Measurements from ENCODE around the gene EIF2S2. TPM values are rescaled to one million over a fixed set of nuclear protein-coding genes. Genes with fewer than 3 reads are reported as not detected.

Gene EIF2S2
- total RNA-seq, 1 experiment from 2014 or later: 130 TPM

GRCh38 chr20:34088305-34089174 is 23.5 kb downstream of the EIF2S2 start:
- no TSS peak for BruUV-seq (replicated peaks)
- intact Hi-C loops (cut with micrococcal nuclease; ENCODE audit: unreplicated experiment): no loop called here

GRCh38 chr20:34085544-34086040 is 26.5 kb downstream of the EIF2S2 start:
- H3K9me3 ChIP-seq (ENCODE audit: low read depth, low read length, poor library complexity, severe bottlenecking): no peaks in the 10 kb centered on the region
- H3K4me3 ChIP-seq (ENCODE audit: low read depth, low read length, poor library complexity, severe bottlenecking): no peak overlapping the region
- TF ChIP-seq EZH2 (IDR thresholded peaks at IDR 0.05; ENCODE audit: borderline replicate concordance, low read depth, low read length, poor library complexity, severe bottlenecking): no peak
- no peak for TF ChIP-seq CTCF (conservative IDR thresholded peaks at IDR 0.05; ENCODE audit: low read depth, low read length)
- no peaks in the 10 kb centered on the region for H3K27me3 ChIP-seq (replicated peaks; ENCODE audit: insufficient read depth, low read depth, low read length, poor library complexity)
- CTCF ChIA-PET: no interaction called here
- peaks cover 55% of the 10 kb centered on the region for H3K36me3 ChIP-seq (ENCODE audit: insufficient read depth, low read length, poor library complexity, severe bottlenecking)
- no peak for DNase-seq (ENCODE audit: low spot score)
- H3K4me1 ChIP-seq (ENCODE audit: insufficient read depth, low read length, poor library complexity, severe bottlenecking): peaks cover 32% of the 10 kb centered on the region
- H3K27ac ChIP-seq (ENCODE audit: low read depth, low read length, poor library complexity, severe bottlenecking): no peak overlapping the region
- intact Hi-C loops (cut with micrococcal nuclease; ENCODE audit: unreplicated experiment): no loop called here
- POLR2A ChIA-PET (ENCODE audit: low non-redundant PET): no interaction called here
- no TSS peak for BruUV-seq (replicated peaks)

More at GRCh38 chr20:34088305-34089174, 23.5 kb downstream of the EIF2S2 start:
- TF ChIP-seq CTCF (conservative IDR thresholded peaks at IDR 0.05; ENCODE audit: low read depth, low read length) (no peak), EZH2 (IDR thresholded peaks at IDR 0.05; ENCODE audit: borderline replicate concordance, low read depth, low read length, poor library complexity, severe bottlenecking) (no peak)
- no peak for DNase-seq (ENCODE audit: low spot score)
- Histone ChIP-seq H3K4me3 (ENCODE audit: low read depth, low read length, poor library complexity, severe bottlenecking) (no peak overlapping the region), H3K36me3 (ENCODE audit: insufficient read depth, low read length, poor library complexity, severe bottlenecking) (peaks cover 72% of the 10 kb centered on the region), H3K27me3 (replicated peaks; ENCODE audit: insufficient read depth, low read depth, low read length, poor library complexity) (no peaks in the 10 kb centered on the region), H3K9me3 (ENCODE audit: low read depth, low read length, poor library complexity, severe bottlenecking) (no peaks in the 10 kb centered on the region), H3K27ac (ENCODE audit: low read depth, low read length, poor library complexity, severe bottlenecking) (no peak overlapping the region), H3K4me1 (ENCODE audit: insufficient read depth, low read length, poor library complexity, severe bottlenecking) (peaks cover 14% of the 10 kb centered on the region)
- CTCF ChIA-PET: no interaction called here
- POLR2A ChIA-PET (ENCODE audit: low non-redundant PET): no interaction called here

GRCh38 chr20:34084227-34084923 is 27.7 kb downstream of the EIF2S2 start:
- H3K36me3 ChIP-seq (ENCODE audit: insufficient read depth, low read length, poor library complexity, severe bottlenecking): peaks cover 43% of the 10 kb centered on the region
- H3K4me3 ChIP-seq (ENCODE audit: low read depth, low read length, poor library complexity, severe bottlenecking): no peak overlapping the region
- TF ChIP-seq EZH2 (IDR thresholded peaks at IDR 0.05; ENCODE audit: borderline replicate concordance, low read depth, low read length, poor library complexity, severe bottlenecking): no peak
- TF ChIP-seq CTCF (conservative IDR thresholded peaks at IDR 0.05; ENCODE audit: low read depth, low read length): no peak
- DNase-seq (ENCODE audit: low spot score): peak; percentile 42
- no peaks in the 10 kb centered on the region for H3K27me3 ChIP-seq (replicated peaks; ENCODE audit: insufficient read depth, low read depth, low read length, poor library complexity)
- peaks cover 32% of the 10 kb centered on the region for H3K4me1 ChIP-seq (ENCODE audit: insufficient read depth, low read length, poor library complexity, severe bottlenecking)
- intact Hi-C loops (cut with micrococcal nuclease; ENCODE audit: unreplicated experiment): no loop called here
- POLR2A ChIA-PET (ENCODE audit: low non-redundant PET): no interaction called here
- no TSS peak for BruUV-seq (replicated peaks)
- no peaks in the 10 kb centered on the region for H3K9me3 ChIP-seq (ENCODE audit: low read depth, low read length, poor library complexity, severe bottlenecking)
- CTCF ChIA-PET: no interaction called here
- peak overlapping the region; percentile 56 for H3K27ac ChIP-seq (ENCODE audit: low read depth, low read length, poor library complexity, severe bottlenecking)
